Measurements from ENCODE around the gene KIF13A.

Gene KIF13A

GRCh38 chr6:17730078-17730704, 257.2 kb downstream of the KIF13A start:
- DNase-seq (ENCODE audit: extremely low read depth in 1 of 2, low read depth in 1 of 2): no peak

- no peak for DNase-seq (ENCODE audit: extremely low read depth in 1 of 2, low read depth in 1 of 2)
Measured at GRCh38 chr6:17729223-17730077, 258.0 kb downstream of the KIF13A start.

GRCh38 chr6:17728551-17729222, 258.7 kb downstream of the KIF13A start:
- no peak for DNase-seq (ENCODE audit: extremely low read depth in 1 of 2, low read depth in 1 of 2)

GRCh38 chr6:17725083-17725482, 262.4 kb downstream of the KIF13A start:
- DNase-seq (ENCODE audit: extremely low read depth in 1 of 2, low read depth in 1 of 2): no peak

- no peak for DNase-seq (ENCODE audit: extremely low read depth in 1 of 2, low read depth in 1 of 2)
Measured at GRCh38 chr6:17724341-17724740, 263.1 kb downstream of the KIF13A start.

GRCh38 chr6:17721671-17722070, 265.8 kb downstream of the KIF13A start:
- no peak for DNase-seq (ENCODE audit: extremely low read depth in 1 of 2, low read depth in 1 of 2)

GRCh38 chr6:17719323-17720041, 268.0 kb downstream of the KIF13A start:
- DNase-seq (ENCODE audit: extremely low read depth in 1 of 2, low read depth in 1 of 2): no peak

- no peak for DNase-seq (ENCODE audit: extremely low read depth in 1 of 2, low read depth in 1 of 2)
Measured at GRCh38 chr6:17716221-17716620, 271.2 kb downstream of the KIF13A start.

GRCh38 chr6:17714879-17715851, 272.3 kb downstream of the KIF13A start:
- peak in 1 of 2 donors; percentile 36 for DNase-seq (ENCODE audit: extremely low read depth in 1 of 2, low read depth in 1 of 2)

GRCh38 chr6:17714177-17714576, 273.3 kb downstream of the KIF13A start:
- DNase-seq (ENCODE audit: extremely low read depth in 1 of 2, low read depth in 1 of 2): no peak

- DNase-seq (ENCODE audit: extremely low read depth in 1 of 2, low read depth in 1 of 2): no peak
Measured at GRCh38 chr6:17712576-17712975, 274.9 kb downstream of the KIF13A start.

GRCh38 chr6:17710331-17710730, 277.1 kb downstream of the KIF13A start:
- no peak for DNase-seq (ENCODE audit: extremely low read depth in 1 of 2, low read depth in 1 of 2)

- DNase-seq (ENCODE audit: extremely low read depth in 1 of 2, low read depth in 1 of 2): no peak
Measured at GRCh38 chr6:17709476-17709875, 278.0 kb downstream of the KIF13A start.

Data from stimulated activated CD8-positive, alpha-beta memory T cell treated with anti-CD3 and anti-CD28 coated beads, Interleukin-7, amount 100 ng/mL, for 48 hours (primary cell).